ENCODE results near the gene GLS2. TPM values are rescaled to one million over a fixed set of nuclear protein-coding genes. Genes with fewer than 3 reads are reported as not detected.

Gene GLS2
- total and polyA plus RNA-seq, 2 donors (not counting 1 experiment from before 2014, with no cell fraction given), result 0.03 to 0.17 TPM

GRCh38 chr12:56529656-56530055 lies 41.7 kb upstream of the GLS2 start:
- H2AFZ ChIP-seq (ENCODE audit: low read length), result no peak overlapping the region
- H3K36me3 ChIP-seq (ENCODE audit: control insufficient read depth, insufficient read depth, low read length), result no peaks in the 10 kb centered on the region
- peaks cover 86% of the 10 kb centered on the region for H3K79me2 ChIP-seq (ENCODE audit: control insufficient read depth, insufficient read depth, low read length)
- H4K20me1 ChIP-seq (ENCODE audit: control insufficient read depth, extremely low read depth, insufficient read depth, low read length), result no peaks in the 10 kb centered on the region
- H3K4me1 ChIP-seq (ENCODE audit: control insufficient read depth, extremely low read depth, insufficient read depth, low read length), result peaks cover 15% of the 10 kb centered on the region
- H3K9me3 ChIP-seq (ENCODE audit: control insufficient read depth, insufficient read depth, low read depth, low read length), result no peaks in the 10 kb centered on the region
- peak in 1 of 2 donors; percentile 54 for DNase-seq (ENCODE audit: low read depth in 2 of 2)
- H3K27me3 ChIP-seq (ENCODE audit: control insufficient read depth, insufficient read depth, low read length), result no peaks in the 10 kb centered on the region
- no peak overlapping the region for H3K27ac ChIP-seq (ENCODE audit: insufficient read depth, low read length)
- no peak overlapping the region for H3K4me2 ChIP-seq (ENCODE audit: extremely low read depth, insufficient read depth, low read length)
- no peak overlapping the region for H3K9ac ChIP-seq (ENCODE audit: insufficient read depth, low read length)
- no peak overlapping the region for H3K4me3 ChIP-seq (replicated peaks in 1 of 4; ENCODE audit: control extremely low read depth in 1 of 4, insufficient read depth in 1 of 4, low read depth in 3 of 4, low read length in 4 of 4)
- TF ChIP-seq EZH2 (IDR thresholded peaks at IDR 0.05; ENCODE audit: low read length, missing control alignments) (no peak), CTCF (conservative IDR thresholded peaks at IDR 0.05 in 1 of 2, IDR thresholded peaks at IDR 0.05 in 1 of 2; ENCODE audit: low read depth in 1 of 2, low read length in 2 of 2) (no peak)

GRCh38 chr12:56528846-56529245 lies 40.9 kb upstream of the GLS2 start:
- H3K27ac ChIP-seq (ENCODE audit: insufficient read depth, low read length), result no peak overlapping the region
- H3K4me1 ChIP-seq (ENCODE audit: control insufficient read depth, extremely low read depth, insufficient read depth, low read length), result peaks cover 15% of the 10 kb centered on the region
- no peaks in the 10 kb centered on the region for H4K20me1 ChIP-seq (ENCODE audit: control insufficient read depth, extremely low read depth, insufficient read depth, low read length)
- no peaks in the 10 kb centered on the region for H3K27me3 ChIP-seq (ENCODE audit: control insufficient read depth, insufficient read depth, low read length)
- no peak overlapping the region for H2AFZ ChIP-seq (ENCODE audit: low read length)
- H3K9ac ChIP-seq (ENCODE audit: insufficient read depth, low read length), result no peak overlapping the region
- no peak overlapping the region for H3K4me3 ChIP-seq (replicated peaks in 1 of 4; ENCODE audit: control extremely low read depth in 1 of 4, insufficient read depth in 1 of 4, low read depth in 3 of 4, low read length in 4 of 4)
- TF ChIP-seq CTCF (conservative IDR thresholded peaks at IDR 0.05 in 1 of 2, IDR thresholded peaks at IDR 0.05 in 1 of 2; ENCODE audit: low read depth in 1 of 2, low read length in 2 of 2) (no peak), EZH2 (IDR thresholded peaks at IDR 0.05; ENCODE audit: low read length, missing control alignments) (no peak)
- no peaks in the 10 kb centered on the region for H3K9me3 ChIP-seq (ENCODE audit: control insufficient read depth, insufficient read depth, low read depth, low read length)
- no peaks in the 10 kb centered on the region for H3K36me3 ChIP-seq (ENCODE audit: control insufficient read depth, insufficient read depth, low read length)
- DNase-seq (ENCODE audit: low read depth in 2 of 2), result peak; percentile 26 to 43
- H3K79me2 ChIP-seq (ENCODE audit: control insufficient read depth, insufficient read depth, low read length), result peaks cover 89% of the 10 kb centered on the region
- H3K4me2 ChIP-seq (ENCODE audit: extremely low read depth, insufficient read depth, low read length), result no peak overlapping the region

- H3K79me2 ChIP-seq (ENCODE audit: control insufficient read depth, insufficient read depth, low read length), result peaks cover 51% of the 10 kb centered on the region
- peak in 1 of 2 donors; percentile 73 for DNase-seq (ENCODE audit: low read depth in 2 of 2)
Observed at GRCh38 chr12:56522411-56523193, 34.6 kb upstream of the GLS2 start.

More at GRCh38 chr12:56522411-56523193, 34.6 kb upstream of the GLS2 start:
- no peaks in the 10 kb centered on the region for H3K27me3 ChIP-seq (ENCODE audit: control insufficient read depth, insufficient read depth, low read length)
- no peak overlapping the region for H2AFZ ChIP-seq (ENCODE audit: low read length)
- peaks cover 2% of the 10 kb centered on the region for H3K4me1 ChIP-seq (ENCODE audit: control insufficient read depth, extremely low read depth, insufficient read depth, low read length)
- H3K27ac ChIP-seq (ENCODE audit: insufficient read depth, low read length), result peak overlapping the region; percentile 76
- H4K20me1 ChIP-seq (ENCODE audit: control insufficient read depth, extremely low read depth, insufficient read depth, low read length), result no peaks in the 10 kb centered on the region
- peak overlapping the region; percentile 88 for H3K4me2 ChIP-seq (ENCODE audit: extremely low read depth, insufficient read depth, low read length)
- no peaks in the 10 kb centered on the region for H3K9me3 ChIP-seq (ENCODE audit: control insufficient read depth, insufficient read depth, low read depth, low read length)
- peak overlapping the region; percentile 44 to 99 (median 79) for H3K4me3 ChIP-seq (replicated peaks in 1 of 4; ENCODE audit: control extremely low read depth in 1 of 4, insufficient read depth in 1 of 4, low read depth in 3 of 4, low read length in 4 of 4)
- TF ChIP-seq EZH2 (IDR thresholded peaks at IDR 0.05; ENCODE audit: low read length, missing control alignments) (no peak), CTCF (conservative IDR thresholded peaks at IDR 0.05 in 1 of 2, IDR thresholded peaks at IDR 0.05 in 1 of 2; ENCODE audit: low read depth in 1 of 2, low read length in 2 of 2) (no peak)
- no peaks in the 10 kb centered on the region for H3K36me3 ChIP-seq (ENCODE audit: control insufficient read depth, insufficient read depth, low read length)
- peak overlapping the region; percentile 54 for H3K9ac ChIP-seq (ENCODE audit: insufficient read depth, low read length)
